ENCODE data around the gene PLCB4. TPM values are rescaled to one million over a fixed set of nuclear protein-coding genes. Genes with fewer than 3 reads are reported as not detected.

PLCB4 gene
- total RNA-seq, 4 donors from 2014 or later = 30.7 to 61.8 (median 47.6) TPM

DNA sequence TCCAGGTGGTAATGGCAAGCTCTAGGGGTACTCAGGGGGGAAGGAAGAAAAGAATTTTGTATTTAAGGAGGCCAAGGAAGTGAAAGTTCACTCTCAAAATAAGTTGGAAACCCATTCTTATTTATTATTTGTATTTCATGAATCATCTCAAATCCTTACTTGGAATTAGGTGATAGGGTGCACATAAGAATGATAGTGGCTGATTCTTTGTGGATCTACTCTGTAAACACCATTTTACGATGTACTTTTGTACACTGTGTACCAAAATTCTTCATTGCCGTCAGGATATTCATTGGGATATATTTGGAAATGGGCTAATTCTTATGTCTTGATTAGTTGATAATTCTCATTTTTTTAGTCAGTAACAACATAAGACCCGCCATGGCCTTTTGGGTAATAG lies 266.0 kb downstream of the PLCB4 start:
- WGBS = 96% methylated on average over 3 of the region's 3 CpGs
- no peaks in the 10 kb centered on the region for H3K27me3 ChIP-seq
- H3K27ac ChIP-seq (replicated peaks in 1 of 4) = no peak overlapping the region
- H3K4me1 ChIP-seq = peaks cover 0 to 21% (median 2%) of the 10 kb centered on the region in 4 donors
- DNase-seq (ENCODE audit: extremely low spot score) = no peak
- no peaks in the 10 kb centered on the region for H3K9me3 ChIP-seq
- no peak for TF ChIP-seq EP300 (IDR thresholded peaks at IDR 0.05)
- TF ChIP-seq POLR2AphosphoS5 (IDR thresholded peaks at IDR 0.05) = no peak
- TF ChIP-seq, protein P1, sequence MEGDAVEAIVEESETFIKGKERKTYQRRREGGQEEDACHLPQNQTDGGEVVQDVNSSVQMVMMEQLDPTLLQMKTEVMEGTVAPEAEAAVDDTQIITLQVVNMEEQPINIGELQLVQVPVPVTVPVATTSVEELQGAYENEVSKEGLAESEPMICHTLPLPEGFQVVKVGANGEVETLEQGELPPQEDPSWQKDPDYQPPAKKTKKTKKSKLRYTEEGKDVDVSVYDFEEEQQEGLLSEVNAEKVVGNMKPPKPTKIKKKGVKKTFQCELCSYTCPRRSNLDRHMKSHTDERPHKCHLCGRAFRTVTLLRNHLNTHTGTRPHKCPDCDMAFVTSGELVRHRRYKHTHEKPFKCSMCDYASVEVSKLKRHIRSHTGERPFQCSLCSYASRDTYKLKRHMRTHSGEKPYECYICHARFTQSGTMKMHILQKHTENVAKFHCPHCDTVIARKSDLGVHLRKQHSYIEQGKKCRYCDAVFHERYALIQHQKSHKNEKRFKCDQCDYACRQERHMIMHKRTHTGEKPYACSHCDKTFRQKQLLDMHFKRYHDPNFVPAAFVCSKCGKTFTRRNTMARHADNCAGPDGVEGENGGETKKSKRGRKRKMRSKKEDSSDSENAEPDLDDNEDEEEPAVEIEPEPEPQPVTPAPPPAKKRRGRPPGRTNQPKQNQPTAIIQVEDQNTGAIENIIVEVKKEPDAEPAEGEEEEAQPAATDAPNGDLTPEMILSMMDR (IDR thresholded peaks at IDR 0.05) = no peak
- TF ChIP-seq POLR2A (IDR thresholded peaks at IDR 0.05; ENCODE audit: low read depth) = no peak
- H3K4me3 ChIP-seq = no peak overlapping the region
- intact Hi-C loops (cut with DNase I) = no loop called here
- peaks cover 0 to 17% (median 2%) of the 10 kb centered on the region in 4 donors for H3K36me3 ChIP-seq

DNA sequence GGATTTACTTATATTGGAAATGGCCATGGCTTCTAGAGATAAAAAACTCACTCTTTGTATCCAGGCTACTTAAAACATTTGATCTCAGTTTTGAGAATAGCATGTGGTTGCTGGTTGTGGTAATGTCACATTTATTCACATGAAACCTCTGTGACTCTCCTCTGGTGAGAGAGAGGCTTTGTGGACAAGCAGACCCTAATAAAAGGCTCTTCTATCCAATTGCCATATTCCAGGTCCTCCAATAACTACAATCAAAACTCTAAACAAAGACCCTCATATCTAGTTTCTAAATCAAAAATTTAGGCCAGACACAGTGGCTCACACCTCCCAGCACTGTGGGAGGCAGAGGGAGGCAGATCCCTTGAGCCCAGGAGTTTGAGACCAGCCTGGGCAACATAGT lies 269.2 kb downstream of the PLCB4 start:
- no peaks in the 10 kb centered on the region for H3K27me3 ChIP-seq
- TF ChIP-seq POLR2A (IDR thresholded peaks at IDR 0.05; ENCODE audit: low read depth) (no peak), EP300 (IDR thresholded peaks at IDR 0.05) (no peak), POLR2AphosphoS5 (IDR thresholded peaks at IDR 0.05) (no peak)
- TF ChIP-seq, protein P1 (IDR thresholded peaks at IDR 0.05) = no peak
- no peak for DNase-seq (ENCODE audit: extremely low spot score)
- no peak overlapping the region for H3K27ac ChIP-seq (replicated peaks in 1 of 4)
- H3K4me1 ChIP-seq = peaks cover 0 to 6% (median 2%) of the 10 kb centered on the region in 4 donors
- peaks cover 0 to 17% (median 2%) of the 10 kb centered on the region in 4 donors for H3K36me3 ChIP-seq
- intact Hi-C loops (cut with DNase I) = no loop called here
- no peak overlapping the region for H3K4me3 ChIP-seq
- no peaks in the 10 kb centered on the region for H3K9me3 ChIP-seq

DNA sequence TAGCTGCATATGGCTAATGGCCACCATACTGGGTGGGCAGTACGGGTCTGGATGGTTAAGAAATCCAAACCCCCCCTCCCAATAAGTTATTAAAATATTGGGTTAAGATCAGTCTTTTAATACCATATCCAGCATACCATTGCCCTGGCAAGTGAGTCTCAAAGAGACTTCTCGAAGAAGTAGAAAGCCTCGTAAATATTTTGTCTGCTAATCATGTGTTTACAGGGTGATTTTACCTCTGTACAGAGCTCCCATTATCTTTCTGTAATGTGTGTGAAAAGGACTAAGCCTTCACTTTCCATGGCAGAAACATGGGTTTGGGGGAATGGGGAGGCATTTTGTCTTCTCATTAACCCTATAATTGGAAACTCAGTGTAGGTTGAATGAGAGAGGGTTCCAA lies 270.8 kb downstream of the PLCB4 start:
- no peak overlapping the region for H3K27ac ChIP-seq (replicated peaks in 1 of 4)
- H3K4me3 ChIP-seq = no peak overlapping the region
- DNase-seq (ENCODE audit: extremely low spot score) = no peak
- WGBS = 91% methylated on average over 3 of the region's 3 CpGs
- peaks cover 12 to 19% (median 16%) of the 10 kb centered on the region in 4 donors for H3K4me1 ChIP-seq
- H3K27me3 ChIP-seq = no peaks in the 10 kb centered on the region
- intact Hi-C loops (cut with DNase I) = loop anchor here (10.0 kb wide), 1 partner anchor 115 kb away; no protein-coding TSS in a partner anchor
- no peaks in the 10 kb centered on the region for H3K9me3 ChIP-seq
- TF ChIP-seq EP300 (IDR thresholded peaks at IDR 0.05) (no peak), POLR2AphosphoS5 (IDR thresholded peaks at IDR 0.05) (no peak), POLR2A (IDR thresholded peaks at IDR 0.05; ENCODE audit: low read depth) (no peak)
- TF ChIP-seq, protein P1 (IDR thresholded peaks at IDR 0.05) = no peak
- H3K36me3 ChIP-seq = peaks cover 0 to 17% (median 2%) of the 10 kb centered on the region in 4 donors

DNA sequence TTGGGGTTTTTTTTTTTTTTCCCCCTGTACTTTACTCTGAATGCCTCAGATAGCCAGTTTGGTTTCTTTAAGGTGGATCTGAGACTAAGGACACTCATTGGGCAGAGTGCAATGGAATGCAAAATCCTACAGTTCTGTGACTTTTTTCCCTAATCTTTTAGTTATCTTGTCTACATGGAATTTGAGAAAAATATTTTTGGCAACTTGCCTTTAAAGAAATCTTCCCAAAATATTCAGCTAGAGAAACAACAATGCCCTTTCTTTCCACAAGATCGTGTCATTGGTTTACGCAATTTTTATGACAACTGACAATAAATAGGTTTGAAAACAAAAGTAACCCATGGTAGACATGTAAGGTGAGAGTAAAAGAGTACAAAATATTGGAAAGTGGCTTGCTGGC lies 273.8 kb downstream of the PLCB4 start:
- Histone ChIP-seq H3K4me3 (no peak overlapping the region), H3K27ac (replicated peaks in 1 of 4) (no peak overlapping the region), H3K36me3 (peaks cover 0 to 17% (median 2%) of the 10 kb centered on the region in 4 donors), H3K9me3 (no peaks in the 10 kb centered on the region), H3K27me3 (no peaks in the 10 kb centered on the region), H3K4me1 (peaks cover 22 to 34% (median 28%) of the 10 kb centered on the region in 4 donors)
- DNase-seq (ENCODE audit: extremely low spot score) = no peak
- TF ChIP-seq, protein P1 (IDR thresholded peaks at IDR 0.05) = no peak
- TF ChIP-seq POLR2A (IDR thresholded peaks at IDR 0.05; ENCODE audit: low read depth) (no peak), EP300 (IDR thresholded peaks at IDR 0.05) (no peak), POLR2AphosphoS5 (IDR thresholded peaks at IDR 0.05) (no peak)
- intact Hi-C loops (cut with DNase I) = loop anchor here (10.0 kb wide), 1 partner anchor 118 kb away; no protein-coding TSS in a partner anchor
- 88% methylated on average over 2 of the region's 2 CpGs for WGBS
